GM23248 (cell line): Measurements from ENCODE around the gene FBLN2.

ENCODE experiments used
- EZH2 ChIP-seq: fragments of 200-600 bp; sonication (generic); IDR thresholded peaks from 2 replicates; pipeline ENCODE4 v1.6.1; 2018; ENCODE audit warnings: antibody characterized with exemption, mild to moderate bottlenecking; ENCODE audit not compliant: insufficient read depth, poor library complexity, severe bottlenecking
- EZH2phosphoT487 ChIP-seq: fragments of 200-600 bp; sonication (generic); IDR thresholded peaks from 2 replicates; pipeline ENCODE4 v1.6.1; 2018; ENCODE audit warnings: antibody characterized with exemption, moderate library complexity, mild to moderate bottlenecking, low read depth; ENCODE audit not compliant: insufficient read depth

DNA sequence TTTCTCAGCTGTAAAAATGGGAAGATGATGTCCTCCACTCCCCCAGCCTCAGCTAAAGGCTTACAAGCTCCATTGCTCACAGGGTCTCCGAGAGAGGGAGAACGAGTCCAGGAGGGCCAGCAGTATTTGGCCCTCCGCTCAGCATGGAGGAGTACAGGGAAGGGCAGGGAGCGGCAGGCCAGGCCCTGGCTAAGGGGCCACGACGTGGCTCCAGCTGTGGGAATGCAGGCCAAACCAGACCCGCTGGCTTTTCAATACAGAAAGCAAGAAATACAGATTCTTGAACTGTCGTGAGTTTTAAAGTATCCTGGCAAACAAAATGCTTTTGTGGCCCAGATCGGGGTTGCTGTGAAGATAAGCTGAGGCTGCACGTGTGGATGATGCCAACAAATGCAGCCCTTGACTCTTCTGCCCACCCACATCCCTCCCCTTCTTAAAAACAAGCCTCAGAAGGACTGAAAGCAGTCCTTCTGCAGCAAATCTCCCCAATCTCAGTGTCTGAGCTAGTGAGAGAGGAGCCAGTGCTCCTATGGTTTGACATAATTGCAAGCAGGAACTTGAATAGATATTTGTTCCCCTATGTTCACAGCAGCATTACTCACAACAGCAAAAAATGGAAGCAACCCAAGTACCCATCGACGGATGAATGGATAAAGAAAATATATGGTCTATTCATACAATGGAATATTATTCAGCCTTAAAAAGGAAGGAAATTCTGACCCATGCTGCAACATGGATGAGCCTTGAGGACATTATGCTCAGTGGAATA, 18.5 kb upstream of the FBLN2 start:
- TF ChIP-seq EZH2 (no peak), EZH2phosphoT487 (no peak)
